ENCODE measurements around the gene RGS12. TPM values are rescaled to one million over a fixed set of nuclear protein-coding genes. Genes with fewer than 3 reads are reported as not detected.

Gene RGS12
- total RNA-seq, 1 donor from 2014 or later: 67.5 TPM

- no peak overlapping the region for H3K27ac Mint-ChIP-seq
- no peaks in the 10 kb centered on the region for H3K36me3 Mint-ChIP-seq
- no peak overlapping the region for H3K4me3 Mint-ChIP-seq
- peaks cover 5% of the 10 kb centered on the region for H3K4me1 Mint-ChIP-seq (ENCODE audit: unreplicated experiment)
- H3K27me3 Mint-ChIP-seq: no peaks in the 10 kb centered on the region
- no peak for DNase-seq (ENCODE audit: extremely low spot score, unreplicated experiment)
- peaks cover 4% of the 10 kb centered on the region for H3K9me3 Mint-ChIP-seq
- TF ChIP-seq, protein P1, sequence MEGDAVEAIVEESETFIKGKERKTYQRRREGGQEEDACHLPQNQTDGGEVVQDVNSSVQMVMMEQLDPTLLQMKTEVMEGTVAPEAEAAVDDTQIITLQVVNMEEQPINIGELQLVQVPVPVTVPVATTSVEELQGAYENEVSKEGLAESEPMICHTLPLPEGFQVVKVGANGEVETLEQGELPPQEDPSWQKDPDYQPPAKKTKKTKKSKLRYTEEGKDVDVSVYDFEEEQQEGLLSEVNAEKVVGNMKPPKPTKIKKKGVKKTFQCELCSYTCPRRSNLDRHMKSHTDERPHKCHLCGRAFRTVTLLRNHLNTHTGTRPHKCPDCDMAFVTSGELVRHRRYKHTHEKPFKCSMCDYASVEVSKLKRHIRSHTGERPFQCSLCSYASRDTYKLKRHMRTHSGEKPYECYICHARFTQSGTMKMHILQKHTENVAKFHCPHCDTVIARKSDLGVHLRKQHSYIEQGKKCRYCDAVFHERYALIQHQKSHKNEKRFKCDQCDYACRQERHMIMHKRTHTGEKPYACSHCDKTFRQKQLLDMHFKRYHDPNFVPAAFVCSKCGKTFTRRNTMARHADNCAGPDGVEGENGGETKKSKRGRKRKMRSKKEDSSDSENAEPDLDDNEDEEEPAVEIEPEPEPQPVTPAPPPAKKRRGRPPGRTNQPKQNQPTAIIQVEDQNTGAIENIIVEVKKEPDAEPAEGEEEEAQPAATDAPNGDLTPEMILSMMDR (conservative IDR thresholded peaks at IDR 0.05): no peak
These were observed 23.5 kb upstream of the RGS12 start for GRCh38 chr4:3269105-3269927.

DNA sequence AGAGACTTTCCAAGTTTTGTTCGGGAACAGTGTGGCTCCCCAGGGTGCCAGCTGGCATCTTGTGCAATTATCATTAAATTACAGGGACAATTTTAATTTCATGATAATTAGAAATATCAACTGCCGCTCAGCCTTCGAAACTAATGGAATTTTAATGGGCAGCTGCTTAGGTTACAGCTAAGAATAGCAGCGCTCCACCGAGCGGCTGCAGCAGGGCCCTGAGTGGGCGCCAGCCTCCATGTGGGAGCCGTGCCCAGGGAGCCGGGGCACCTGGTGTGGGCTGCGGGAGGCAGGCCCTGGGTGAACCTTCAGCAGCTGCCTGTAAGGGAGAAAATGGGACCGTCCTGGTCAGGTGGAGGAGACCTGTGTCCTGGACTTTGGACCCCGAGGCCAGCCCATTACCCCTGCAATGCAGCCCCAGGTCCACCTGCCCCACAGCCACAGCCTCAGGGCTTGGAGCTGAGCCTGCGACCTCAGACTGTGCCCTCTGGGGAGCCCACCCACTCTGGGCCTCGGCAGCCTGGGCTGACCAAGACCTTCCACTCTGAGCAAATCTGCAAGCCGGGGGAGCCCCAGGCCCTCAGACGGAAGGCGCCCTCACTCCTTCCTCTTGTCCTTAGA is 22.7 kb upstream of the RGS12 start:
- no peak for DNase-seq (ENCODE audit: extremely low spot score, unreplicated experiment)
- TF ChIP-seq, protein P1 (conservative IDR thresholded peaks at IDR 0.05): no peak
- no peaks in the 10 kb centered on the region for H3K36me3 Mint-ChIP-seq
- H3K4me3 Mint-ChIP-seq: no peak overlapping the region
- H3K9me3 Mint-ChIP-seq: peaks cover 4% of the 10 kb centered on the region
- no peaks in the 10 kb centered on the region for H3K27me3 Mint-ChIP-seq
- H3K4me1 Mint-ChIP-seq (ENCODE audit: unreplicated experiment): peaks cover 5% of the 10 kb centered on the region
- no peak overlapping the region for H3K27ac Mint-ChIP-seq

- Mint-ChIP-seq H3K9me3 (peaks cover 4% of the 10 kb centered on the region), H3K4me1 (ENCODE audit: unreplicated experiment) (peaks cover 5% of the 10 kb centered on the region), H3K36me3 (no peaks in the 10 kb centered on the region), H3K27ac (no peak overlapping the region), H3K4me3 (no peak overlapping the region), H3K27me3 (no peaks in the 10 kb centered on the region)
- no peak for DNase-seq (ENCODE audit: extremely low spot score, unreplicated experiment)
- TF ChIP-seq, protein P1 (conservative IDR thresholded peaks at IDR 0.05): no peak
These were observed 21.7 kb upstream of the RGS12 start for GRCh38 chr4:3271131-3271530.

DNA sequence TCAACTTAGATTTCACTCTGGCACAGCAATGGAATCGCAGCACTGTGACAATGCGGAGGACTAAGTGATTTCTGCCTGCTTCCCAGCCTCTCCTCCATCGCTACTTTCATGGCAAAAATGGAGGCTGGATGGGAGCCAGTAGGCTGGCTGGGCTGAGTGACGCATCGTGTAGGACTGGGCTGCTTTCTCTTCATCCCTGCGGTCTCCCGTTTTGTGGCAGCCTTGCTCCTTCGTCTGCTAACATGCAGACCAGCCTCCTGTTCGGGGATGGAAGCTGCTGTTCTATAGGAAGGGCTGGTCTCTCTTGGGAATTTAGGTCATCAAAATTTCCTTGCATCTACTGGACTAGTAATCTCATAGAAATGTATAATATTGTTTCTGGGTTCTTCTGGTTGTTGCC is 15.8 kb upstream of the RGS12 start:
- DNase-seq (ENCODE audit: extremely low spot score, unreplicated experiment): no peak
- TF ChIP-seq, protein P1 (conservative IDR thresholded peaks at IDR 0.05): no peak
- H3K4me3 Mint-ChIP-seq: no peak overlapping the region
- peaks cover 3% of the 10 kb centered on the region for H3K36me3 Mint-ChIP-seq
- H3K27me3 Mint-ChIP-seq: no peaks in the 10 kb centered on the region
- peaks cover 11% of the 10 kb centered on the region for H3K9me3 Mint-ChIP-seq
- H3K27ac Mint-ChIP-seq: no peak overlapping the region
- H3K4me1 Mint-ChIP-seq (ENCODE audit: unreplicated experiment): no peaks in the 10 kb centered on the region

GRCh38 chr4:3280466-3280865 is 12.4 kb upstream of the RGS12 start:
- no peak for DNase-seq (ENCODE audit: extremely low spot score, unreplicated experiment)
- Mint-ChIP-seq H3K4me3 (no peak overlapping the region), H3K4me1 (ENCODE audit: unreplicated experiment) (no peaks in the 10 kb centered on the region)

More at GRCh38 chr4:3280466-3280865, 12.4 kb upstream of the RGS12 start:
- Mint-ChIP-seq H3K36me3 (peaks cover 3% of the 10 kb centered on the region), H3K9me3 (peaks cover 7% of the 10 kb centered on the region), H3K27me3 (no peaks in the 10 kb centered on the region), H3K27ac (no peak overlapping the region)
- TF ChIP-seq, protein P1 (conservative IDR thresholded peaks at IDR 0.05): no peak

Data from type B pancreatic cell (in vitro differentiated cells).